ENCODE data around the gene TLX3. TPM values are rescaled to one million over a fixed set of nuclear protein-coding genes. Genes with fewer than 3 reads are reported as not detected.

Gene TLX3
- total and polyA plus RNA-seq, 2 of the 8 experiments (the other 6 are each of a cell fraction or from before 2014, with no cell fraction given) = not detected

- no peak overlapping the region for H3K4me2 ChIP-seq (ENCODE audit: insufficient read depth in 1 of 2, low read depth in 2 of 2, low read length in 2 of 2)
- H3K27ac ChIP-seq (ENCODE audit: low read depth, low read length) = no peak overlapping the region
- H3K9me3 ChIP-seq (ENCODE audit: insufficient read depth in 2 of 2, low read depth in 1 of 2, low read length in 1 of 2) = no peaks in the 10 kb centered on the region
- H3K14ac ChIP-seq (ENCODE audit: insufficient read length) = no peak overlapping the region
- no peak overlapping the region for H2AFZ ChIP-seq (ENCODE audit: low read length)
- H3K79me1 ChIP-seq (ENCODE audit: low read depth, low read length) = no peaks in the 10 kb centered on the region
- no peak overlapping the region for H3K56ac ChIP-seq (replicated peaks; ENCODE audit: insufficient read length, low read depth, low read length)
- peaks cover 0 to 2% (median 0%) of the 10 kb centered on the region in 4 experiments; a peak in 1 of 7 replicates for H3K4me1 ChIP-seq (replicated peaks in 1 of 4; ENCODE audit: control insufficient read depth in 3 of 4, insufficient read depth in 4 of 4, low read length in 3 of 4)
- no peak overlapping the region for H2BK15ac ChIP-seq (ENCODE audit: low read length)
- no peak overlapping the region for H3K4me3 ChIP-seq (ENCODE audit: extremely low read depth in 1 of 4, insufficient read depth in 2 of 4, low read depth in 3 of 4, low read length in 4 of 4)
- ChIA-PET POLR2A (ENCODE audit: partially characterized antibody) (no interaction called here), CTCF (ENCODE audit: partially characterized antibody) (interaction anchor here (0.7 to 1.5 kb wide), 4 partner anchors 17 to 43 kb away, joined by 3 to 5 read pairs (median 4); no protein-coding TSS in a partner anchor)
- H2BK120ac ChIP-seq (replicated peaks; ENCODE audit: low read depth, low read length) = no peak overlapping the region
- no peak overlapping the region for H2BK20ac ChIP-seq (ENCODE audit: low read length)
- H3K23ac ChIP-seq (ENCODE audit: insufficient read length) = no peak overlapping the region
- H4K91ac ChIP-seq (replicated peaks; ENCODE audit: insufficient read length, low read length) = no peak overlapping the region
- H3K36me3 ChIP-seq (ENCODE audit: control insufficient read depth in 2 of 4, insufficient read depth in 4 of 4, low read length in 3 of 4) = no peaks in the 10 kb centered on the region; a peak in 1 of 8 replicates
- H3K27me3 ChIP-seq (replicated peaks in 1 of 4; ENCODE audit: control insufficient read depth in 3 of 4, extremely low read depth in 1 of 4, insufficient read depth in 3 of 4, low read length in 3 of 4) = peaks cover 7 to 21% (median 18%) of the 10 kb centered on the region in 4 experiments
- H3K9ac ChIP-seq (replicated peaks in 1 of 4; ENCODE audit: extremely low read depth in 1 of 4, low read depth in 3 of 4, low read length in 3 of 4) = no peak overlapping the region
- no peak overlapping the region for H3K4ac ChIP-seq (replicated peaks; ENCODE audit: insufficient read length, low read depth, low read length)
- H3K18ac ChIP-seq (ENCODE audit: extremely low read depth, low read length) = no peak overlapping the region
- 90% methylated on average over 4 of the region's 4 CpGs; no CpG with 5 or more reads in 1 of the 2 experiments for WGBS, 2 experiments (ENCODE audit: extremely low coverage in 1 of 2, insufficient coverage in 1 of 2, insufficient read length in 1 of 2, insufficient replicate concordance in 2 of 2, low coverage in 1 of 2, low lambda C conversion rate in 2 of 2, missing lambda C conversion rate in 1 of 2)
- H4K8ac ChIP-seq (ENCODE audit: extremely low read depth, insufficient read depth, low read length) = no peak overlapping the region
- H2BK5ac ChIP-seq (ENCODE audit: low read depth, low read length) = no peak overlapping the region
- FAIRE-seq (no peak), DNase-seq (ENCODE audit: low read depth in 1 of 2, low spot score in 2 of 2) (no peak)
- H2AK5ac ChIP-seq (ENCODE audit: low read depth, low read length) = no peak overlapping the region
- no peaks in the 10 kb centered on the region; the same call in 1 of the 2 replicates for H3K23me2 ChIP-seq (ENCODE audit: low read depth, low read length)
- no peak overlapping the region for H2BK12ac ChIP-seq (ENCODE audit: low read depth, low read length)
- H4K20me1 ChIP-seq (replicated peaks in 1 of 2; ENCODE audit: control insufficient read depth in 1 of 2, insufficient read depth in 2 of 2, low read length in 2 of 2) = peaks cover 0 to 6% of the 10 kb centered on the region in 2 experiments
- no peak overlapping the region for H4K5ac ChIP-seq (ENCODE audit: insufficient read length, low read depth, low read length)
- no peaks in the 10 kb centered on the region for H3K79me2 ChIP-seq (ENCODE audit: control insufficient read depth in 1 of 2, insufficient read depth in 2 of 2, low read length in 2 of 2)
- TF ChIP-seq SIX5 (IDR thresholded peaks at IDR 0.05; ENCODE audit: low read depth, low read length) (no peak), CBX5 (IDR thresholded peaks at IDR 0.05; ENCODE audit: low read depth, low read length) (no peak), SP4 (IDR thresholded peaks at IDR 0.05; ENCODE audit: low read length) (no peak), FOSL1 (IDR thresholded peaks at IDR 0.05; ENCODE audit: insufficient read depth, low read depth, low read length) (no peak), HDAC6 (IDR thresholded peaks at IDR 0.05; ENCODE audit: low read depth, low read length) (no peak), ZNF274 (IDR thresholded peaks at IDR 0.05; ENCODE audit: borderline replicate concordance, extremely low read depth, low read length) (no peak), USF2 (IDR thresholded peaks at IDR 0.05; ENCODE audit: low read length) (no peak), CEBPB (IDR thresholded peaks at IDR 0.05; ENCODE audit: low read depth, low read length) (no peak), YY1 (IDR thresholded peaks at IDR 0.05; ENCODE audit: low read depth, low read length) (no peak), BACH1 (IDR thresholded peaks at IDR 0.05; ENCODE audit: low read length) (no peak), HDAC2 (IDR thresholded peaks at IDR 0.05; ENCODE audit: borderline replicate concordance in 1 of 2, low read depth in 2 of 2, low read length in 2 of 2) (no peak), POU5F1 (IDR thresholded peaks at IDR 0.05; ENCODE audit: low read depth, low read length) (no peak), SP2 (IDR thresholded peaks at IDR 0.05; ENCODE audit: low read length) (no peak), MAFK (IDR thresholded peaks at IDR 0.05; ENCODE audit: low read depth, low read length) (no peak)
Observed at GRCh38 chr5:171299228-171299627, 9.8 kb upstream of the TLX3 start.

Data from H1 (cell line).